Endothelial cell of umbilical vein (primary cell): Measurements from ENCODE around the gene ARL6IP4. TPM values are rescaled to one million over a fixed set of nuclear protein-coding genes. Genes with fewer than 3 reads are reported as not detected.
A peak's percentile ranks its signal among the peaks of the same experiment; 100 is the strongest.

Experiments
- BruUV-seq: library from RNA; stranded (reverse); fragments of 400-500 nt; replicated peaks from 2 replicates; lab custom pipeline; 2021; lab: Mats Ljungman, UMichigan
- CTCF ChIA-PET: fragments of 300-600, 350-600 bp; sonication (Branson Sonifier 250); formaldehyde crosslinking; loops from one replicate; lab custom pipeline; 2021; ENCODE audit warnings: antibody characterized with exemption, inconsistent platforms; lab: Charles Lee
- POLR2A ChIA-PET: fragments of 300-600, 350-600 bp; sonication (Branson Sonifier 250); formaldehyde crosslinking; loops from one replicate; lab custom pipeline; 2021; ENCODE audit warnings: antibody characterized with exemption, inconsistent platforms; lab: Charles Lee
- DNase-seq: peaks from one replicate; pipeline ENCODE4 v3.0.0-alpha.2; 2011; ENCODE audit warnings: low read depth, low spot score
- FAIRE-seq: peaks from 2 replicates; lab custom pipeline; 2011; peaks lifted over from hg19 to GRCh38; lab: Jason Lieb, UNC
- H2AFZ ChIP-seq: 2 replicates; pipeline ENCODE4 v1.6.0; 2012; ENCODE audit warnings: low read depth, low read length, control low read depth, inconsistent platforms
- H3K27ac ChIP-seq: 2 replicates; pipeline ENCODE4 v1.5.1; 2011; ENCODE audit warnings: low read depth, mild to moderate bottlenecking, control low read depth, low read length, moderate library complexity; ENCODE audit not compliant: insufficient read depth
- H3K27me3 ChIP-seq, 2 experiments: 2 replicates each; pipeline versions ENCODE4 v1.6.0 to v1.6.1; 2011; ENCODE audit warnings: low read length in 2 of 2, mixed read lengths in 1 of 2; ENCODE audit not compliant: control insufficient read depth in 2 of 2, insufficient read depth in 2 of 2
- H3K36me3 ChIP-seq, 2 experiments: 2 replicates in 1 of 2; 3 replicates in 1 of 2; pipeline ENCODE4 v1.5.1; 2011; ENCODE audit warnings: low read length in 2 of 2, mild to moderate bottlenecking in 1 of 2, moderate library complexity in 1 of 2; ENCODE audit not compliant: control insufficient read depth in 2 of 2, insufficient read depth in 2 of 2; ENCODE audit errors: extremely low read depth in 1 of 2
- H3K4me1 ChIP-seq: 3 replicates; pipeline ENCODE4 v1.5.1; 2011; ENCODE audit warnings: mild to moderate bottlenecking, low read length; ENCODE audit not compliant: control insufficient read depth, insufficient read depth; ENCODE audit errors: extremely low read depth
- H3K4me2 ChIP-seq: 2 replicates; pipeline ENCODE4 v1.6.1; 2011; ENCODE audit warnings: low read length, control low read depth, mixed read lengths; ENCODE audit not compliant: insufficient read depth
- H3K4me3 ChIP-seq, 3 experiments: fragments of 200-600 bp in 1 of 3; sonication (generic), shearing (Covaris generic) in 1 of 3; replicated peaks in 1 of 3; 2 replicates each; pipeline ENCODE4 v1.5.1; 2011 to 2016; ENCODE audit warnings: control low read depth in 3 of 3, low read length in 3 of 3, mild to moderate bottlenecking in 2 of 3, inconsistent platforms in 1 of 3, low read depth in 1 of 3, moderate library complexity in 1 of 3; ENCODE audit not compliant: insufficient read depth in 1 of 3
- H3K79me2 ChIP-seq: 2 replicates; pipeline ENCODE4 v1.6.0; 2012; ENCODE audit warnings: low read length, inconsistent platforms; ENCODE audit not compliant: control insufficient read depth, insufficient read depth
- H3K9ac ChIP-seq: replicated peaks from 2 replicates; pipeline ENCODE3; 2011; ENCODE audit warnings: low read length, control low read depth; ENCODE audit not compliant: insufficient read depth; ENCODE audit errors: extremely low read depth
- H3K9me1 ChIP-seq: replicated peaks from 3 replicates; pipeline ENCODE4 v1.6.0; 2011; ENCODE audit warnings: mild to moderate bottlenecking, low read length; ENCODE audit not compliant: control insufficient read depth, insufficient read depth; ENCODE audit errors: extremely low read depth
- H3K9me3 ChIP-seq: replicated peaks from 2 replicates; pipeline ENCODE4 v1.5.1; 2012; ENCODE audit warnings: low read length, inconsistent platforms; ENCODE audit not compliant: control insufficient read depth, insufficient read depth
- H4K20me1 ChIP-seq: replicated peaks from 2 replicates; pipeline ENCODE3; 2011; ENCODE audit warnings: mild to moderate bottlenecking, low read length; ENCODE audit not compliant: control insufficient read depth, insufficient read depth; ENCODE audit errors: extremely low read depth
- FOS ChIP-seq: IDR thresholded peaks from 2 replicates; pipeline ENCODE4 v1.6.1; 2011; ENCODE audit warnings: mild to moderate bottlenecking, low read length, moderate library complexity, borderline replicate concordance; ENCODE audit not compliant: insufficient read depth
- JUN ChIP-seq: IDR thresholded peaks from 2 replicates; pipeline ENCODE4 v1.6.1; 2011; ENCODE audit warnings: borderline replicate concordance, low read depth; ENCODE audit not compliant: insufficient read length, insufficient read depth
- MYC ChIP-seq: IDR thresholded peaks from one replicate; pipeline ENCODE4 v1.6.1; 2011; ENCODE audit warnings: mild to moderate bottlenecking, low read depth, low read length
- POLR2A ChIP-seq: IDR thresholded peaks from 2 replicates; pipeline ENCODE4 v1.6.1; 2012; ENCODE audit warnings: low read depth, mild to moderate bottlenecking, control low read depth, low read length
- dilution Hi-C: fragments of 300-500 bp; cut with MboI; formaldehyde crosslinking; loops from one replicate; pipeline ENCODE4 v1.15.0; 2019; ENCODE audit warnings: low sequenced_read_pairs; ENCODE audit not compliant: extremely low pct_ligation_motif_present
- intact Hi-C: fragments of 100-400 bp; cut with micrococcal nuclease; formaldehyde crosslinking; loops from one replicate; pipeline ENCODE4 v1.10.0; 2022
- polyA plus RNA-seq, 4 experiments: library from polyadenylated mRNA; depleted of rRNA in 3 of 4; stranded (reverse) in 3 of 4; unstranded in 1 of 4; fragments of >200 nt; gene quantifications; 2 replicates each; pipeline versions ENCODE4 v1.2.1 to v1.2.3, GENCODE V29; 2011 to 2012; ENCODE audit warnings: missing spikeins in 1 of 4
- total RNA-seq: library from RNA; stranded (reverse); gene quantifications from 2 replicates; pipeline ENCODE4 v1.2.3, GENCODE V29; 2021
- TF ChIP-seq, protein P1 (sequence below), 2 donors: IDR thresholded peaks; 1 replicate in 1 of 2; 2 replicates in 1 of 2; pipeline ENCODE4 v1.5.1; 2011; ENCODE audit warnings: low read length in 2 of 2, mild to moderate bottlenecking in 2 of 2, moderate library complexity in 2 of 2, control low read depth in 1 of 2, inconsistent platforms in 1 of 2, low read depth in 1 of 2; ENCODE audit not compliant: insufficient read depth in 1 of 2; ENCODE audit errors: extremely low read depth in 1 of 2
- TF ChIP-seq, protein P2 (sequence below): IDR thresholded peaks from 2 replicates; pipeline ENCODE4 v1.6.1; 2011; ENCODE audit not compliant: insufficient read depth, insufficient read length

The ARL6IP4 gene
- total and polyA plus RNA-seq, 2 donors (not counting 3 experiments of a cell fraction or from before 2014, with no cell fraction given), result 193 to 226 TPM

DNA sequence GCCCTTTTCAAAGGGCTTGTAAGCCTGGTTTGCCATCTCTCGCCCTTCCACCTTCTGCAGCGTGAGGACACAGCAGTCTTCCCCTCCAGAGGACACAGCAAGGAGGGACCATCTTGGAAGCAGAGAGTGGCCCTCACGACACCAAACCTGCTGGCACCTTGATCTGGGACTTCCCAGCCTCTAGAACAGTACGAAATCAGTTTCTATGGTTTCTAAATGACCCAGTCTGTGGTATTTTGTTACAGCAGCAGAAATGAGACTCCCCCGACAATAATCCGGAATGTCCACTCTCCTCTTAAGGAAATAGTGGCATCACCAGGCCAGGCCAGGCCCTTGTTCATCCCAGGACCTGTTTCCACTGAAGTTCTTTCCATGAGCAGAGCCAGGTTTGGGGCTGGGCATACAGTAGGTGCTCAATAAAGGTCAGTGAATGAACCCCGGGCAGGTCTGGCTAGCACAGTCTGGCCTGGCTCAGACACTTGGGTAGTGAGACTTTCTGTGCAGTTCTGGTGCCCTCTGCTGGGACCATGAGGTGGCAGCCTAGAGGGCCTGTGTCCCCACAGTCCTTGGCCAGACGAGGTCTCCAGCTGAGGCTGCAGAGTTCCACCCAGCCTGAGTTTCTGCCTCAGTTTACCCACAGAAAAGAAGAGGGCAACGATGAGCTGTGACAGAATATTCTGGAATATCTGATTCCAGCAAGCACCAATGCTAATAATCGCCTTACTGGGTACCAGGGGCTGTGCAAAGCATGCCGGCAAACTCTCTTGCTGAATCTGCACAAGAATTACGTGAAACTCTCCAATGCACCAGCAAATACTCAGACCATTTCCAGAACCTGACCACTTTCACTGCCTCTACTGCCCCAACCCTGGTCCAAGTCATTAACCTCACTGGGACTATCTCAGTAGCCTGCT is 28.2 kb upstream of the ARL6IP4 start:
- CTCF ChIA-PET, result interaction anchor here (0.6 to 19.1 kb wide), 20 partner anchors 28 to 315 kb away, joined by 3 to 200 read pairs (median 4); partner anchors contain the start of genes ARL6IP4 and HIP1R
- H3K9me3 ChIP-seq, result no peaks in the 10 kb centered on the region
- no TSS peak for BruUV-seq
- H4K20me1 ChIP-seq, result no peaks in the 10 kb centered on the region
- H3K4me3 ChIP-seq, result no peak overlapping the region
- POLR2A ChIA-PET, result no interaction called here
- FAIRE-seq (peak; percentile 91), DNase-seq (peak; percentile 72)
- no peak overlapping the region for H3K9ac ChIP-seq
- no peak overlapping the region for H3K4me2 ChIP-seq
- dilution Hi-C loops, result no loop called here
- H3K9me1 ChIP-seq, result no peaks in the 10 kb centered on the region
- intact Hi-C loops, result loop anchor here (1.0 to 2.0 kb wide), 6 partner anchors 81 to 313 kb away; partner anchors contain the start of gene CCDC62
- TF ChIP-seq, protein P1, sequence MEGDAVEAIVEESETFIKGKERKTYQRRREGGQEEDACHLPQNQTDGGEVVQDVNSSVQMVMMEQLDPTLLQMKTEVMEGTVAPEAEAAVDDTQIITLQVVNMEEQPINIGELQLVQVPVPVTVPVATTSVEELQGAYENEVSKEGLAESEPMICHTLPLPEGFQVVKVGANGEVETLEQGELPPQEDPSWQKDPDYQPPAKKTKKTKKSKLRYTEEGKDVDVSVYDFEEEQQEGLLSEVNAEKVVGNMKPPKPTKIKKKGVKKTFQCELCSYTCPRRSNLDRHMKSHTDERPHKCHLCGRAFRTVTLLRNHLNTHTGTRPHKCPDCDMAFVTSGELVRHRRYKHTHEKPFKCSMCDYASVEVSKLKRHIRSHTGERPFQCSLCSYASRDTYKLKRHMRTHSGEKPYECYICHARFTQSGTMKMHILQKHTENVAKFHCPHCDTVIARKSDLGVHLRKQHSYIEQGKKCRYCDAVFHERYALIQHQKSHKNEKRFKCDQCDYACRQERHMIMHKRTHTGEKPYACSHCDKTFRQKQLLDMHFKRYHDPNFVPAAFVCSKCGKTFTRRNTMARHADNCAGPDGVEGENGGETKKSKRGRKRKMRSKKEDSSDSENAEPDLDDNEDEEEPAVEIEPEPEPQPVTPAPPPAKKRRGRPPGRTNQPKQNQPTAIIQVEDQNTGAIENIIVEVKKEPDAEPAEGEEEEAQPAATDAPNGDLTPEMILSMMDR (IDR thresholded peaks at IDR 0.05; ENCODE audit: extremely low read depth in 1 of 2, insufficient read depth in 1 of 2, low read depth in 1 of 2, low read length in 2 of 2), result peak; percentile 91 to 92
- no peak for TF ChIP-seq MYC
- H3K79me2 ChIP-seq, result no peaks in the 10 kb centered on the region
- H3K27me3 ChIP-seq, result no peaks in the 10 kb centered on the region
- no peak overlapping the region for H2AFZ ChIP-seq
- peak overlapping the region; percentile 51 for H3K27ac ChIP-seq
- no peaks in the 10 kb centered on the region for H3K36me3 ChIP-seq
- peaks cover 18% of the 10 kb centered on the region for H3K4me1 ChIP-seq

DNA sequence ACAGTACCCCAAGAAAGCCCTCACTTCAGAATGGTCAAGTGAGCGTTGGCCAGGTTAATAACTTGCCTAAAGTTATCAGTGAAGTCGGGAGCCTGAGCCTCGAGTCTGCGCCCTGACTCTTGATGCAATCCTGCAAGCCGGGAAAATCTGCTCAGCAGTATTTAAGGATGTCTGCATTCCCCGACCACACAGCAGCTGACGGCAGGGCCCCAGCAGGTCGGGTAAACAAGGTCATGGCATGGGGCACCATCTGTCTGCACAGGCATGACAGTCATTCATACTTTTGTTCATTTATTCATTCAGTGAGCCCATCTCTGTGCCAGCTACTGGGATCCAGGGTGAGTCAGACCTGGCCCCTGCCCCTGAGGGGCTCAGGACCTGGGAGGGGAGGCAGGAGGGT is 25.3 kb upstream of the ARL6IP4 start:
- dilution Hi-C loops (no loop called here), intact Hi-C loops (no loop called here)
- H3K9ac ChIP-seq, result no peak overlapping the region
- no peak overlapping the region for H2AFZ ChIP-seq
- no peaks in the 10 kb centered on the region for H3K27me3 ChIP-seq
- ChIA-PET POLR2A (no interaction called here), CTCF (interaction anchor here (1.1 to 19.1 kb wide), 7 partner anchors 8 to 283 kb away, joined by 3 to 200 read pairs (median 5); partner anchors contain the start of gene ABCB9)
- FAIRE-seq (no peak), DNase-seq (no peak)
- peaks cover 0 to 2% of the 10 kb centered on the region in 2 experiments for H3K36me3 ChIP-seq
- no peaks in the 10 kb centered on the region for H4K20me1 ChIP-seq
- H3K4me3 ChIP-seq, result no peak overlapping the region
- H3K9me1 ChIP-seq, result no peaks in the 10 kb centered on the region
- no TSS peak for BruUV-seq
- no peaks in the 10 kb centered on the region for H3K9me3 ChIP-seq
- H3K4me2 ChIP-seq, result no peak overlapping the region
- TF ChIP-seq JUN, result no peak
- TF ChIP-seq, protein P2, sequence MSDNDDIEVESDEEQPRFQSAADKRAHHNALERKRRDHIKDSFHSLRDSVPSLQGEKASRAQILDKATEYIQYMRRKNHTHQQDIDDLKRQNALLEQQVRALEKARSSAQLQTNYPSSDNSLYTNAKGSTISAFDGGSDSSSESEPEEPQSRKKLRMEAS, result no peak
- TF ChIP-seq FOS, result no peak
- TF ChIP-seq MYC, result no peak
- TF ChIP-seq POLR2A, result no peak
- H3K4me1 ChIP-seq, result peaks cover 23% of the 10 kb centered on the region
- H3K27ac ChIP-seq, result no peak overlapping the region
- no peaks in the 10 kb centered on the region for H3K79me2 ChIP-seq
